NT2/D1 (cell line): ENCODE data around the gene FBXW9.

ENCODE experiments used
- DNase-seq: peaks from one replicate; pipeline ENCODE4 v3.0.0-alpha.2; 2011; ENCODE audit warnings: low read depth, low spot score
- H3K27me3 ChIP-seq: 2 replicates; pipeline ENCODE4 v1.6.0; 2011; ENCODE audit warnings: mild to moderate bottlenecking; ENCODE audit not compliant: insufficient read length, insufficient read depth
- H3K36me3 ChIP-seq: 2 replicates; pipeline ENCODE4 v1.6.1; 2011; ENCODE audit warnings: mild to moderate bottlenecking, low read length, mixed read lengths; ENCODE audit not compliant: insufficient read depth, insufficient read length
- H3K4me1 ChIP-seq: 2 replicates; pipeline ENCODE4 v1.5.1; 2011; ENCODE audit not compliant: insufficient read depth, insufficient read length
- H3K4me3 ChIP-seq: 2 replicates; pipeline ENCODE4 v1.5.1; 2011; ENCODE audit warnings: low read depth; ENCODE audit not compliant: insufficient read length
- H3K9ac ChIP-seq: 2 replicates; pipeline ENCODE4 v1.6.0; 2011; ENCODE audit warnings: low read depth; ENCODE audit not compliant: insufficient read length
- H3K9me3 ChIP-seq: 2 replicates; pipeline ENCODE4 v1.5.1; 2011; ENCODE audit warnings: mild to moderate bottlenecking, low read length; ENCODE audit not compliant: insufficient read depth
- SUZ12 ChIP-seq: IDR thresholded peaks from 2 replicates; pipeline ENCODE4 v1.6.1; 2011; ENCODE audit not compliant: insufficient read length, insufficient read depth; ENCODE audit errors: extremely low read depth
- YY1 ChIP-seq: IDR thresholded peaks from 2 replicates; pipeline ENCODE4 v1.6.1; 2011; ENCODE audit not compliant: insufficient read length, insufficient read depth
- ZNF274 ChIP-seq: IDR thresholded peaks from 2 replicates; pipeline ENCODE4 v1.6.1; 2011; ENCODE audit warnings: mild to moderate bottlenecking, low read depth, low read length

FBXW9 gene

GRCh38 chr19:12675940-12676339 is 20.5 kb downstream of the FBXW9 start:
- H3K27me3 ChIP-seq: no peaks in the 10 kb centered on the region
- TF ChIP-seq SUZ12: no peak
- TF ChIP-seq YY1: no peak
- DNase-seq: no peak
- no peaks in the 10 kb centered on the region for H3K9me3 ChIP-seq
- no peak overlapping the region for H3K4me3 ChIP-seq
- H3K9ac ChIP-seq: no peak overlapping the region
- H3K36me3 ChIP-seq: peaks cover 81% of the 10 kb centered on the region
- peaks cover 12% of the 10 kb centered on the region for H3K4me1 ChIP-seq

GRCh38 chr19:12675399-12675798 is 21.0 kb downstream of the FBXW9 start:
- no peaks in the 10 kb centered on the region for H3K27me3 ChIP-seq
- peaks cover 86% of the 10 kb centered on the region for H3K36me3 ChIP-seq
- H3K4me1 ChIP-seq: peaks cover 15% of the 10 kb centered on the region
- TF ChIP-seq ZNF274 (no peak), SUZ12 (no peak), YY1 (no peak)
- H3K9me3 ChIP-seq: no peaks in the 10 kb centered on the region
- no peak for DNase-seq
- no peak overlapping the region for H3K9ac ChIP-seq
- H3K4me3 ChIP-seq: no peak overlapping the region

GRCh38 chr19:12672744-12673143 is 23.7 kb downstream of the FBXW9 start:
- Histone ChIP-seq H3K27me3 (no peaks in the 10 kb centered on the region), H3K4me1 (peaks cover 20% of the 10 kb centered on the region), H3K9ac (no peak overlapping the region), H3K36me3 (peaks cover 70% of the 10 kb centered on the region), H3K4me3 (no peak overlapping the region), H3K9me3 (no peaks in the 10 kb centered on the region)
- TF ChIP-seq YY1: no peak
- TF ChIP-seq SUZ12: no peak
- no peak for DNase-seq

- Histone ChIP-seq H3K4me1 (peaks cover 20% of the 10 kb centered on the region), H3K9ac (peak overlapping the region; percentile 98), H3K36me3 (peaks cover 53% of the 10 kb centered on the region), H3K4me3 (peak overlapping the region; percentile 89), H3K27me3 (no peaks in the 10 kb centered on the region), H3K9me3 (no peaks in the 10 kb centered on the region)
- no peak for TF ChIP-seq YY1
- TF ChIP-seq ZNF274: no peak
- TF ChIP-seq SUZ12: no peak
- DNase-seq: no peak
Observed at GRCh38 chr19:12670159-12670928, 26.1 kb downstream of the FBXW9 start.

- no peaks in the 10 kb centered on the region for H3K27me3 ChIP-seq
- H3K9ac ChIP-seq: peak overlapping the region; percentile 98
- TF ChIP-seq SUZ12 (no peak), YY1 (peak; percentile 49), ZNF274 (no peak)
- H3K9me3 ChIP-seq: no peaks in the 10 kb centered on the region
- peak overlapping the region; percentile 89 for H3K4me3 ChIP-seq
- H3K36me3 ChIP-seq: peaks cover 53% of the 10 kb centered on the region
- peak; percentile 65 for DNase-seq
- H3K4me1 ChIP-seq: peaks cover 25% of the 10 kb centered on the region
Observed at GRCh38 chr19:12669270-12670158, 26.9 kb downstream of the FBXW9 start.

GRCh38 chr19:12668932-12669269 is 27.5 kb downstream of the FBXW9 start:
- H3K9me3 ChIP-seq: no peaks in the 10 kb centered on the region
- peaks cover 26% of the 10 kb centered on the region for H3K4me1 ChIP-seq
- no peak for DNase-seq
- peak overlapping the region; percentile 89 for H3K4me3 ChIP-seq
- H3K9ac ChIP-seq: peak overlapping the region; percentile 98
- no peaks in the 10 kb centered on the region for H3K27me3 ChIP-seq
- TF ChIP-seq SUZ12 (no peak), ZNF274 (no peak), YY1 (no peak)
- peaks cover 53% of the 10 kb centered on the region for H3K36me3 ChIP-seq

GRCh38 chr19:12668346-12668745 is 28.1 kb downstream of the FBXW9 start:
- H3K36me3 ChIP-seq: peaks cover 55% of the 10 kb centered on the region
- DNase-seq: no peak
- H3K4me3 ChIP-seq: peak overlapping the region; percentile 89
- no peaks in the 10 kb centered on the region for H3K27me3 ChIP-seq
- H3K9ac ChIP-seq: peak overlapping the region; percentile 98
- H3K9me3 ChIP-seq: no peaks in the 10 kb centered on the region
- TF ChIP-seq ZNF274: no peak
- no peak for TF ChIP-seq SUZ12
- no peak for TF ChIP-seq YY1
- H3K4me1 ChIP-seq: peaks cover 26% of the 10 kb centered on the region
